GOT3 (cell line): ENCODE results near the gene OR2V1.
"Not testable (repeated sequence)": the region's sequence is repeated elsewhere in the genome, so short reads cannot be mapped to it uniquely, and the experiment has no call there.

Experiments used
- DNase-seq: peaks from one replicate; lab custom pipeline; 2025; ENCODE audit warnings: mixed read lengths; lab: John Stamatoyannopoulos, UW

OR2V1 gene

DNA sequence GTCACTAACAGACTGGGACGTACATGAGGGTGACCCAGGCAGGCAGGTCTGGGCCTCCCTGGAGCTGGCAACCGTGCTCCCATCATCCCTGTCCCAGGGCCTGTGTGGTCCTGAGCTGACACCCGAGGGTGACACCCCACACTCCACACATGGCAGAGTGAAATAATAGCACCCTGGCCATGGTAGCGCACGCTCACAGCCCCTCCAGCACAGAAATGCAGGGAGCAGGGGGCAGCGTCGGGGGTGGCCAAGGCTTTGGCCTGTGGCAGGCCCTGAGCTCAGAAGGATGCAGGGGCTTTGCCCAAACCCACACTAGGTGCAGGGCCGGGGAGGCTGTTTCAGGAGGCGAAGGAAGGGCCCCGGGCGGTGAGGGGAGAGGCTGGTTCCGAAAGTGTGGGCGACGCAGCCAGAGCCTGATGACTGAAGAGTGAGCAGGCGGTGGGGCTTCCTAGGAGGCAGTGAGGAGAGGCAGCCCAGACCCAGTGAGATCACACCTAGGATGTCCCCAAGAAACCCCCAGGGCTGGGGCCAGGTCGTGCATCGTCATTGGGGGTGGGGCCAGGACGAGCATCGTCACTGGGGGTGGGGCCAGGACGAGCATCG is 29.3 kb upstream of the OR2V1 start:
- peak; percentile 24 for DNase-seq

DNA sequence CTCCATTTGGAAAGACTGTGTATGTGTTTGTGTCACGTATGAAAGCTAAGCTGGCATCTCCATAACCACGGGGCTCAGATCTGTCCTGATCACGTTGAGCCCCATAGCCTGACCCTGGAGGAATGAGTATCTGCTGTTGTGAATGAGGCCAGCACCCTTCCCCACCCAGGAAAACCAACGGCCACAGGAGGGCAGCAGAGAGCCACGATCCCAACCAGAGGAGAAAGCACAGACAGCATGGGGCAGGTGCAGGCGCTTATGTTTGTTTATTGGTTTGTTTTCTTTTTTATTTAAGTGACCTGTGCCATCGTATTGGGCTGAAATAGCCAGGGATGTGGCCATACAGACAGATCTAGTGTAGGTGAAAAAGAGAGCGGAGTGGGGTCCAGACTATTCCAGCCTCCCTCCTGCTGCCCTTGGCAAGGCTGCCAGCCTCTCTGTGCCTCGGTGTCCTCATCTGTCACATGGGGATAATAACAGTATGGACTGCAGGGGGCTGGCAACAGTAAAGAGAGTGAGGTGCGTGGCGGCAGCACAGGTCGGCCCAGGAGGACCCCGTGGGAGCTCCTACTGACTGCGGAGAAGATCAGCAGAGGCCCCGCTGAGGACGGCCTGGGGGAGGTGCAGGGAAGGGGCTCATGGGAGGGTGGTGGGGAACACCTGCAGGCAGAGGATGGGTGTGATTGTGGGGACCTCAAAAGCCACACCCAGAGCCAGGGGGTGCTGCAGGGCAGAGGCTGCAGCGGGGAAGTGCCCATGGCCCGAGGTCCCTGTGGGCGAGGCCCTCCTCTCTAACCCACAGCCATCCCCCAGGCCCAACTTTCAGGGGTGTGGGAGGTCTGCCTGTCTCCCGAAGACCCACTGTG is 28.6 kb upstream of the OR2V1 start:
- peak; percentile 75 for DNase-seq

DNA sequence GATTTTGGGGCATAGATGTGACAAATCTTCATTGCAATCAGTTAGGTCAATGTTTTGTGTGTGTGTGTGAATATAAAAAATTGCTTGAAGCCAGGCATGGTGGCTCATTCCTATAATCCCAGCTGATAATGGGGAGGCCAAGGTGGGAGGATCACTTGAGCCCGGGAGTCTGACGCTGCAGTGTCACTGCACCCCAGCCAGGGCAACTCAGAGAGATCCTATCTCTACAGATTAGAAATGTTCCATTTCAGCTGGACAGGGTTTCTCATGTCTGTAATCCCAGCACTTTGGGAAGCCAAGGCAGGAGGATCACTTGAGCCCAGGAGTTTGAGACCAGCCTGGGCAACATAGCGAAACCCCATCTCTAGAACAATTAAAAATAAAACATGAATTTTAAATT is 27.9 kb upstream of the OR2V1 start:
- no peak for DNase-seq

DNA sequence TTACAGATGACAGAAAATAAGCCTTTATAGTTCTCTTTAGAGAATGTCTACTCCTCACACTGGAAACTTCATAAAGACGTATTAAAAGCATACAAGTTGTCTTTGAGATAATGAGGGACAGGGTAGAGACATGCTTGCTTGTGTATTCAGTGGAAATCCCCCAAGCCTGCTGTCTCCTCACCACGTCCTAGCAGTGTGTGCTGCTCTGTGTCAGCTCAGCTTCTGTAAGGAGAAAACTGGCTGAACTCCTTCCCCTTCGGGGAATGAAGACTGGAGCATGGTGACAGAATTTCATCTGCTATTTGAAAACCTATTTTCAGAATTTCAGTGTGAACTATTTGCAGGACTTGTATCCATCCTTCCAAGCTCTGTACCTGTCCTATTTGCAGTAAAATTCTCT is 25.8 kb upstream of the OR2V1 start:
- no peak for DNase-seq

DNA sequence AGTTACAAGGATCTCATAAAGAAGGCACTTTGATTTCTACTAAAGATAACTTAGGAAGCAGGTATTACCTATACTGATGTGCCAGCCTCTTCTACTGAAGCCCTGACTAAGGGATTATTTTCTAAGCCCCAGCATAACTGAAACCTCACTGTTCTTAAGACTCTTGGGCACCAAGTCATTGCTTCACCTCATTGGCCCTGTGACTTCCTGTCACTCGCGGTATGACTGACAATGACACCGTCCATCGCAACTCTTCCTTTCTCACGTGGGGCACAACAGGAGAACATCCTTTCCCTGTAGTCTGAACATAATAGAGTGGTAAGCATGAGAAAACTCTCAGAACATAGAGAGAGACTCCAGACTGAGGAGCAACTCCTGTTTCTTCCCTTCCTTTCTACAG is 22.8 kb upstream of the OR2V1 start:
- DNase-seq, result no peak

DNA sequence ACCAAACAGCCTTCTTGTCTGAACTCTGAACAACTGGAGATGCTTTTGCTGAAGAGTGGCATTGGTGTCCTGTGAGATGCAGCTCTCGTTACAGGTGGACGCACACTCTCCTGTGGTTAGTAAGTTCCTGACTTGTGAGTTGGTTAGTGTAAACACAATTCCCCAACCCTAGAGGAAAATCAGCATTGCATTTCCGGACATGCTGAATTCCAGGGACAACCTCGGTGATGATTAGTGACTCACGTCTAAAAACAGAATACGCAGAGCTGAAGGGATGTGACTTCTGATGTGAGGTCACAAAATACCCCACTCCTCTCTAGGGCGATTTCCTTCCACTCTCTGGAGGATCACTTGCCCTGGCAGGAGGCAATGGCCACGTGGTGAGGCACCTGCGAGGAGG is 21.4 kb upstream of the OR2V1 start:
- no peak for DNase-seq

DNA sequence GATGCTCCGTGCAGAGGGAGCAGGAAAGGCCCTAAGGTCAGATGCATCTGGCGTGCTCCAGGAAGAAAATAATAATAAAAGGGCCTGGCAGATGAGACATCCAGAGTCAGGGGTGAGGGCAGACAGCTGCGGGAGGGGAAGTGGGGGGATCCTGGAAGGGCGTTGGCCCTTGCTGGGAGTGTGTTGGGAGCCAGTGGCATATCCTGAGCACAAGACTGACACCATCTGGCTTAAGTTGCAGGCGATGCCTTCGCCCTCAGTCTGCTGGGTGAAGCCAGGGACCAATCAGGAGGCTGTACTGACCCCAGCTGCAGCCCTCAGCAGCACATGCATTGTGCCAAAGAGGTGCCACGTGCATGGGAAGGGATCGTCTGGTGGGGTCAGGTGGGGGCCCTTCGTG is 20.2 kb upstream of the OR2V1 start:
- DNase-seq, result no peak

DNA sequence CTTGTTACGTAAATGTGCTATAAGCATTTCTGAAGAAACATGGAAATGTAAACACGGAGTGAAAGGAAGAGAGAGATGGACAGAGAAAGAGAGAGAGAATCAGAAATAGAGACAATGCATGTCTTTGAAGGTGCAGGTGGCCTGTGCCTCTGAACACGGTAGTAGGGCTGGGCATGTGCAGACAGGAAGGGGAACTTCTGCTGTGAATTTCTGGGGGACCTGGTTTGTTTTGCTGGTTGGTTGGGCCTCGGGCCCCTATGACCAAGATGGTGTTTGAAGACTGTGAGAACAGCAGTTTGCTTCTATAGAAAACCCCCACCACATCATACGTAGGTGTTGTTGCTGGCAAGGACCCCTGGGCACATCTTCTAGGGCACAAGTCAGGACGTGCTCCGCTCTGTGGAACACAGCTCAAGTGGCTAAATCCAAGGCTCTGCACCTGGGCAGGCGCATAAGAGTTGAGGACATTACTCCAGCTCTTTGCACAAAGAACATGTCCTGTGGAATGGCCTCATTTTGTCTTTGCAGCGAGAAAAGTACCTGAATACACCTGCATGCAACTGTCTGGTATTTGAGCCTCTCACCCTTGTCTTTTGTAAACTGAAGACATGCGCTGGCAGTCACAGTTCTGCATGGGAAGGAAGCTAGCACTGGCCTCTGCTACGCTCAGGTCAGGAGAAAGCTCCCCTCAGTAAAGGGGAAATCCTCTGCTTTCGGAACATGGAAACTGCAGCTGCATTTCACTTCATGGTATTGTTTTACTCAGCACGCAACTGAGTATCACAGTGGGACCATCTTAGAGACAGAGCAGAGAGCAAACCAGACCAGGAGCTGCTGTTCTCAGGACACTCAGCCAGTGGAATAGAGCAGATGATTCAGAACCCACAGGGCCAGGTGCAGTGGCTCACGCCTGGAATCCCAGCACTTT is 19.1 kb upstream of the OR2V1 start:
- no peak for DNase-seq

DNA sequence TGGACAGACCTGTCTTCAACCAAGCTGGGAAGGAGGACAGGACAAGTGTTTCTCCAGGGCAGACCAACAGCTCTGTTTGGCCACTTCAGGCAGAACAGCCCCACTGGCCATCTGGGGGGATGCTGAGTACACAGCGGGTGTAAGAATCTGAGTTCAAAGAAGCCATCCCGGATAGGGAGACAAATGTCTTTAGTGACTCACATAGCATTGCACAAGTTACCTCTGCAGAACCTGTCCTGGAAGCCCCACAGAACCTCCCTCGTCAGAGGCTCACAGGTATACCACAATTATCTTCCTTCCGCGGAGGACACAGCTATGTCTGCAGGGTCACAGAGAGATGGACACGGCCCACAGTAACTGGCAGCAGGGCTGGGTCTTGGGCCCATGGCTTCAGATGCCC is 18.4 kb upstream of the OR2V1 start:
- no peak for DNase-seq

DNA sequence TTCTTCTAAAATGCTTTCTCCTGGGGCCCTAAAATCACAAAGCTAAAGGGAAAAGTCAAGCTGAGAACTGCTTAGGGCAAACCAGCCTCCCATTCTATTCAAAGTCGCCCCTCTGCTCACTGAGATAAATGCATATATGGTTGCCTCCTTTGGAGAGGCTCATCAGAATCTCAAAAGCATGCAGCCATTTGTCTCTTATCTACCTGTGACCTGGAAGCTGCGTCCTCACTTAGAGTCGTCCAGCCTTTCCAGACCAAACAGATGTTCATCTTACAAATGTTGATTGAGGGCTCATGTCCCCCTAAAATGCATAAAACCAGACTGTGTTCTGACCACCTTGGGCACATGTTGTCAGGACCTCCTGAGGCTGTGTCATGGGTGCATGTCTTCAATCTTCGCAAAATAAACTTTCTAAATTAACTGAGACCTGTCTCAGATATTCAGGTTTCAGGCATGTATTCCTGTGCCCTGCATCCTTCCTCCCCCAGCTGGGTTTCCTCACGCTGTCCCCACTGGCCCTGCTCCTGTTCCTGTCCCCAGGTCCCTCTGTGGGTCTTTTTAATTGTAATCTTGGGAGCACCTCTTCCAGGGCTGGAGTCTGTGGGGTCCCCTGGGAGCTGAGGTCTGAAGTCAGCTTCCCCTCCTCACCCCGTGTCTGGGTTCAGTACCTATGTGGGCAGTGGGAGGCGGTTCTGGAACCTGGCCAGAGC is 16.1 kb upstream of the OR2V1 start, which contains the start of gene OR2V2:
Gene OR2V2, plus strand, starts transcription at position 660 of the 710 bp plus-strand sequence. CDS start 7,357 bp downstream, outside the sequence.
- not testable (repeated sequence) for DNase-seq

DNA sequence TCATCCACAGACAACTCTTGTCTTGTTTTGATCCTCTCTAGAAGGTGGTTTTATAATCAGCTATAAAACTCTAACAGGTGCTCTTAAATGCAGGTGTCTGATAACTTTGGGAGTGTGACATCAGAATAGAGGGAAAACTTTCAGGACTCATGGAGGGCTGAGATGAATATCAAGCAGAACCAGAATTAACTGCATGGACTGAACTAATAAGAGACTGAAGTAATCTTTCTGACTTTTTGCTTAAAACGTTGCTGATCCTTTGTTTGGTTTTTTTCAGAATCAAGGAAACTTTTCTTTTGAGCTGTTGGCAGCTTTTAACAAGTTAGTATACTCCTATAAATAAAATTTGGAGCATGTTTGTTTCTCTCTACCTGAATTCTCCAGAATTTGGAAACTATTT is 14.2 kb upstream of the OR2V1 start:
- DNase-seq, result no peak

DNA sequence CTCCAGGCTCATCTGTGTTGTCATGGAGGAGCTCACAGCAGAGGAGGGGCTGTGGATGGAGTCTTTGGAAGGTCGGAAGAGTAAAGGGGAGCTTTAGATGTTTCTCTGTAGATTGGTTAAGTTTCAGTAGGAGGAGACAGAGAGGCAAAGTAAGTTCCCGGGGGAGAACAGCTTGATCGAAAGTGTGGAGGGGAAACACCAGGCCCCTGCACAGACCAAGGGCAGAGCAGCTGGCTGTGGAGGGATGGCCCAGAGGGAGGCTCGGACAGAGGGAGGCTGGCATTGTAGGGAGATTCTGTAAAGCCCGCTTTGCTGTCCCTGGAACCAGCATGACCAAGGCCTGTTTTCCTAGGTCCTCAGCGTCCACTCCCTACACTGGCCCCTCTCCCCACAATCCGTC is 11.1 kb upstream of the OR2V1 start:
- no peak for DNase-seq

DNA sequence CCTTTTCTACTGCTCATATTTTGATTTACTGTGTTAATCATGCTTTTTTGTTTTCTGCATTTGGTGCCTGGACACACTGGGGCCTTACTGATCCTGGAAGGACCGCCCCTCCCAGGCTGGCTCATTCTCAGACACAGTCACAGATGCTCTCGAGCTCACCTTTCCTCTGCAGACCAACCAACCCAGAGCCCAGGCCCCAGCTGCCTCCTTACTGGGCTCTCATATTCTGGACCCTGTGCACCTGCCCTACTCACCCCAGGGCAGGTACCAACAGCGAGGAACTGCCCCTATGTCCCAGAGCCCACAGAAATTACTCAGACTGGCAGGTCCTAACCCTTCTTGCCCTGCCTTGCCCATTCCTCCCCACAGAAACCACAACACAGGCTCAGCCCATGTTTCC is 9.8 kb upstream of the OR2V1 start:
- DNase-seq, result no peak

DNA sequence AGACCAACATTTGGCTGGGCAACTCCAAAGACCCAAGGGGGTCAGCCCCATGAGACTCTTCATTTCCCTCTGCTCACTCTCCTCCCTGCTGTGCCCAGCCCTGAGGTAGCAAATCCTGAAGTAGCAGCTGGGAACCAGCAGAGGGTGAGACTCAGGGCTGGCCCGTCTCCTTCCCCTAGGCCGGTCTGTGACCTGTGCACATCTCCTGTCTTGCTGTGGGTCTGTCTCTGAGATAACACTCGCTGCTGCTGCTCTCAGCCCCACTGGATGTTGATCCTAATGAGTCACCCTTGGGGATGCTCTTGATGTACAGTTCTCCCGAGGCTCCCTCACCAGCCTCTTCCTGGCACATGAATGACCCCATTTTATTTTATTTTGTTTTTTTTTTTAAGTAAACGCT is 7.3 kb upstream of the OR2V1 start:
- DNase-seq, result no peak

DNA sequence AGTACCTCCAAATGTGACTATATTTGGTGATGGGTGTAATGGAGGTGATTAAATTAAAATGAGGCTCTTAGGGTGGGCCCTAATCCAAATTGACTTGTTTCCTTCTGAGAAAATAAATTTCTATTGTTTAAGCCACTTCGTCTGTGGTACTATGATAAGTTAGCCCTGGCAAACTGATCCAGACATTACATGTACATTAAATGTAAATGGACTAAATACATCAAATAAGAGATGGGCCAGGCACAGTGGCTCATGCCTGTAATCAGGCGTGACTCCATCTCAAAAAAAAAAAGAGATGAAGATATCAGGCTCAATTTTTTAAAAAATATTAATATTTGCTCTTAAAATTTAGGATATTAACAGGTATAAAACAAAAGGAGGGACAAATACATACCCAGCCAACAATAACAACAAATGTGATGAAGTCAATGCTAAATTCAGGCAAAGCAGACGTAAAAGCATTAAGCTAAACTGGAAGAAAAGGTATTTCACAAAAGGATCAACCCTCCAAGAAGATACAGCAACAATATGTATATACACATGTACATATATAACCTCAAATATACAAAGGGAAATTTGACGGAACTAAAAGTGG is 5.5 kb upstream of the OR2V1 start:
- no peak for DNase-seq

DNA sequence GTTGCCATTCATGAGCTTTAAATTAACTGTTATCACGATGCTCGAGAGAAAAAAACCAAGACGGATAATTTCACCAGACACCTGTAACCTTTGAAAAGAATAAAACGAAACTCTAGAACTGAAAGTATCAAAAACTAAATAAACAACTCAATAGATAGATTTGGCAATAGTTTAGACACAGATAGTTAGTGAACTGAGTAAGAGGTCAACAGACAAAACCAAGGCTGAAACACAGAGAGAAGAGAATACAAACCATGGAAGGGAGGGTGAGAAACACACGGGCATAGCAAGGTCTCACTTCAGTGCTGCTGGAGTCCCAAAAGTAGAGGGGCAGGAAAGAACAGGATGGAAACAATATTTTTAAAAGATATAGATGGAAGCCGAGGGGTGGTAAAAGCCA is 3.3 kb upstream of the OR2V1 start:
- no peak for DNase-seq

DNA sequence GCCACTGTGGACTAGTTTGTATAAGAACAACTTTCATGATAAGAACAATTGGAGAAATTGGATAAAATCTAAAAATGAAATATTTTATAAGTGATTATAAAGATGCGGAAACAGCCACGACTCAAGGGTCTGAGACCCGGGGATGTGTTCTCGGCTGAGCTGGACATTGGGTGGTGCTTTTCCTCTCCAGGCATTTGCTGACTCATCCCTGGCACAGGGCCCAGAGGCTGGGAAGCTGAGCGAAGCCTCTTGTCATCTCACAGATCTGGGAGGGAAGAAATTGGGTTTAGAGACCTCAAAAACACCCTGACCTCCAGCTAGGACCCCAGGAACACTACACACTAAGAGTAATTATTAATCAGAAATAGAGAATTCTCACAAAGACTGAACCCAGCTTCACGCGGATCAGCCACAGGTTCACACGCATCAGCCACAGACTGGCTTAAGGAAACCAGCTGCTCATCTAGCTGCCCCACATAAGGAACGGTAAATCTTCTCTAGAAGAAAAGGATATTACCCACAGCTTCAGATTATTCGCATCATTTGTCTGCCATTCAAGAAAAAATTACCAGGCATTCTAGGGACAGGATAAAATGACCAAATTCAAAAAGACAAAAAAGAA is 2.8 kb upstream of the OR2V1 start:
- DNase-seq, result peak; percentile 25

DNA sequence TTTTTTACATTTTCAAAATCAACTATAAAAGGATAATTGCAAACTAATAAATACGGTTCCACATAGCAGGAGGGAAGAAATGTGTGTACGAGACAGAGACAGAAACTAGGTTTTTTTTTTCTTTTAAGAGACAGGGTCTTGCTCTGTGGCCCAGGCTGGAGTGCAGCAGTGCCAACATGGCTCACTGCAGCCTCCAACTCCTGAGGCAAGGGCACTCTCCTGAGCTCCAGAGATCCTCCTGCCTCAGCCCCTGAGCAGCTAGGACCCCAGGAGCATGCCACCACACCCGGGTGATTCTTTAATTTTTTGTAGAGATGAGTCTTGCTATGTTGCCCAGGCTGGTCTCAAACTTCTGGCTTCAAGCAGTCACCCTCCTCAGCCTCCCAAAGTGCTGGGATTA is 2.1 kb upstream of the OR2V1 start:
- no peak for DNase-seq

DNA sequence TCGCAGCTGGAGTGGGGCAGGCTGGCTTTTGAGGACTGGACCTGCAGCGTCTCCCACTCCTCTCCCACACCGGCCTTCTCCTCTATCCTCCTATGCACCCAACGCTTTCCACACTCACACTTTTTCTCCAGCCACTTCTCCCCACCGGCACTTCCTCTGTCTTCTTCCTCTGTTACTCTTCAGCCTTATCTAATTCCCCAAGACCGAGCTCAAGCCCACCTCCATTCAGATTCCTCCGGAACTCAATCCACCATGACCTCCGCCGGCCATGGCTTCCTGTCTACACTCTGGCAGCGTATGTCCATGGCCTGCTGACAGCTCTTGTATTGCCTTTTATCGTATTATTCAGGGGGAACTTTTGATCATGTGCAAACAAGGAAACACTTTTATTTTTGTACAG is 545 bp upstream of the OR2V1 start:
- DNase-seq, result no peak

DNA sequence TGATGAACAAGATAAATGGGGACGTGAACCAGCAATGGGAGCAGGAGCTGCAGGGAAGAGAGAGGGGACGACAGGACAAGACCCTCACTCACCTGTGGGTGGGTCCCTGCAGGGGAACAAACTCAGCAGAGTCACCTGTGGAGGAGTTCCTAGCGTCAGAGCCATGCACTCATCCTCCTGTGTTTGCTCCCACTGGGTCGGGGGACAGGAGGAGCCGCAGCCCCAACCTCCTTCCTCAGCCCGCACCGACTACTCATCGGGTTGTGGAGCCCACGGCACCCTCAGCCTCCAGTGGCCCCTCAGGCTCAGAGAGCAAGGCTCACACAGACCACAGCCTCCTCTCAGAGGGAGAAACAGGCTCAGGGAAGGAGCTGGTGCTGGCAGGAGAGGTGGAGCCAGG is 888 bp downstream of the OR2V1 start:
- not testable (repeated sequence) for DNase-seq

DNA sequence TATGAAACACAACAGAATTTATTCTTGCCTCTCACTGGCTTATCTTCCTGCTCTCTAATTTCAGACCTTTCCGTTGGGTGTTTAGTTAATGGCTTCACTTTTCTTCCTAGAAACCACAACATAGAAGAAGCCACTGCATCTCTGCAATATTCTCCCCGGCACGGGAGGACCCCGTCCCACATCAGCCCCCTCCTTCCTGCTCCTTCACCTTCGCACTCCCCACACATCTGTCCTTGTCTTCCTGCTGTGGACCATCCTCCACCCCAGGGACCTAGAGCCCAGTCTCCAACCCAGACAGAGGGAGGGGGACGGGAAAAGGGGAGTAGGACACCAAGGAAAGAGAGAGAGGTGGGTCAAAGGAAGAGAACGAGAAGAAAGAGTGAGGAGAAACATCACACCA is 1.4 kb downstream of the OR2V1 start:
- no peak for DNase-seq
